Measurements from ENCODE around the gene FGFR1OP2. TPM values are rescaled to one million over a fixed set of nuclear protein-coding genes. Genes with fewer than 3 reads are reported as not detected.
"Not testable (repeated sequence)": the region's sequence is repeated elsewhere in the genome, so short reads cannot be mapped to it uniquely, and the experiment has no call there.

Gene FGFR1OP2
- 40.8 and 102 TPM in 2 replicates for total RNA-seq

- DNase-seq (ENCODE audit: low read depth in 2 of 2): peak; percentile 99
Measured at GRCh38 chr12:26937863-26938700, at the start of gene FGFR1OP2, which contains the start of gene INTS13. FGFR1OP2 (plus strand) TSS chr12:26938470; CDS start chr12:26954159, 15,689 bp downstream. INTS13 (minus strand) TSS chr12:26937981; CDS start chr12:26936803, 1,178 bp downstream.

DNA sequence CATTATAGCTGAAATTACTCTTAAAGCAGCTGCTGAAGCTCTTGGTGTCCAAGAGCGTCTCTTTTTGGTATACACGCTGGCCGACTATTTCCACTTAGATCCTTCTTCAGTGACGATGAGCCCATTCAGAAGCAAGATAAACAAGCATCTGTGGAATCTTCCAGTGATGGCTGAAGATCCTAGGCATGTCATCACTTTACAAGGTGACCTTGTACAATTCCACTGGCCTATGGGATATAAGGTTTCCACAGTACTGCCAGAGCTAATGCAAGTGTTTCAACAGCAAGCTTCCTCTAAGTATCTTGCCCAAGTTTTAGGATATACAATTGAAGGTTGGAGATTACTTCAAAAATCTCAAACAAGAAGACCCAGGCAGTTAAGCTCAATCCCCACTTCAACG, 47.5 kb upstream of the FGFR1OP2 start:
- no peak for DNase-seq (ENCODE audit: low read depth in 2 of 2)

DNA sequence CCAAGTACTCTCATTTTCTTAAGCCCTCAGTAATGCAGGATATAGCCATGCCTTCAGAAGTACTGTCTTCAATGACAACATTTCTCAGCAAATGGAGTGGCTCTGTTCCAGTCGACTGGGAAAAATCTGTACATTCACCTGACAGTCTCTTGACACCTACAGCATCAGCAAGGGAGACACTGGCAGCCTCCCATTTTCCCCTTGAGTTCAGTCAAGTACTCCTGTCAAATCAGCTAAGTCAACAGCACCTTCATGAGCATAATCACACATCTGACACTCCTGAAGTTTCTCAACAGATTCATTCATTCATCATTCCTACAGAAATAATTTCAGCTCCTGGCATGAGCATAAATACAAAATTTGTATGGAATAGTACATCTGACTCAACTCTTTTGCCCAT, 46.6 kb upstream of the FGFR1OP2 start:
- no peak for DNase-seq (ENCODE audit: low read depth in 2 of 2)

DNA sequence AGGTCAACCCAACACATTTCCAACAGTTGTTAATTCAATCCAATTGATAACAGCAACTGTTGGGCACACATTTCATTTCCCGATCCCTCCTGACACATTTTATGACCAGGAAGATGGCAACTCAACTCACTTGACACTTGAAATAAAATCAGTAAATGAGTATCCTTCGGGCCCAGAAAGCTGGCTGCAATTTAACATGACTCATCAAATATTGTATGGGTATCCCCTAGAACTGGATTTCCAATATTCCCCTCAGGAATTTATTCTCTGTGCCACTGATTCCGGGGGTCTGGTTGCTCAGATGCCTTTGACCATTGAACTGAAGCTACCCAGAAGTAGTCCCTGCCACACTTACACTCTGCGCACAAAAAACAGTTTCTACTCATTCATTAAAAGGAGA, 42.6 kb upstream of the FGFR1OP2 start:
- peak in 1 of 2 donors; percentile 29 for DNase-seq (ENCODE audit: low read depth in 2 of 2)

- DNase-seq (ENCODE audit: low read depth in 2 of 2): no peak
Measured at GRCh38 chr12:26896913-26897312, 41.4 kb upstream of the FGFR1OP2 start.

DNA sequence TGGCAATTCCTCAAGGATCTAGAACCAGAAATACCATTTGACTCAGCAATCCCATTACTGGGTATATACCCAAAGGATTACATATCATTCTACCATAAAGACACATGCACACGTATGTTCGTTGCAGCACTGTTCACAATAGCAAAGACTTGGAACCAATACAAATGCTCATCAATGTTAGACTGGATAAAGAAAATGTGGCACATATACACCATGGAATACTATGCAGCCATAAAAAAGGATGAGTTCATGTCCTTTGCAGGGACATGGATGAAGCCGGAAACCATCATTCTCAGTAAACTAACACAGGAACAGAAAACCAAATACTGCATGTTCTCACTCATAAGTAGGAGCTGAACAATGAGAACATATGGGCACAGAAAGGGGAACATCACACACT, 34.9 kb upstream of the FGFR1OP2 start:
- not testable (repeated sequence) for DNase-seq (ENCODE audit: low read depth in 2 of 2)

GRCh38 chr12:26906024-26906423, 32.2 kb upstream of the FGFR1OP2 start:
- DNase-seq (ENCODE audit: low read depth in 2 of 2): no peak

- DNase-seq (ENCODE audit: low read depth in 2 of 2): no peak
Measured at GRCh38 chr12:26906704-26907103, 31.6 kb upstream of the FGFR1OP2 start.

DNA sequence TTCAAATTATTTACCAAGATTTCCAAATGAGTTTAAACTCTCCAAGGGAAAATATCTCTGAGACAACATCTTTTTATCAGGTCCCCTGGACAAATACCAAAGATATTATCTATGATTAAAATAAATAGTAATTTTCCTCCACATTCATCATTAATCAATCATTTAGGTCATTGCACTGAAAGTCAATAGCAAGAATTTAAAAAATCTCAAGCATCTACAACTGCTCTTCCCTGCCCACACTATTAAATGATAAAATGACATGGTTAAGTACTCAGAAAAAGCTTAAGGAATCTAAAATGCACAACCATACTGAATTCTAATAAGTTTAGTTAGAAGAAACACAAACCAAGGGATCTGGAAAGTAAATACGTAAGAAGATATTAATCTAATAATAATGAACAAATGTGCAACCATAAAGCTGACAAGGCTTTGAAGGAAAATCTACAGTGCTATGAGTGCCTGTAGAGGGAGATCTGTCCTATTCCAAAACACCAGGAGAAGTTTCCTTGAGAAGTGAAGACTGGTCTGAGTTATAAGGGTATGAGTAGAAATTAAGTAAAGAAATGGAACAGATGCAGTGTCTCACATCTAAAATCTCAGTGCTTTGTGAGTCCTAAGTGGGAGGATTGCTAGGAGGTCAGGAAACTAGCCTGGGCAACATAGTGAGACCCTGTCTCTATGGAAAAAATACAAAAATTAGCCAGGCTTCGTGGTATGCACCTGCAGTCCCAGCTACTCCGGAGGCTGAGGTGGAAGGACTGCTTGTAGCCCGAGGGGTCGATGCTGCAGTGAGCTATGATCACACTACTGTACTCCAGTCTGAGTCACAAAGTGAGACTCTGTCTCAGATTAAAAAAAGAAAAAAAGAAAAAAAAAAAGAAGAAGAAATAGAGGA, 19.7 kb upstream of the FGFR1OP2 start:
- DNase-seq (ENCODE audit: low read depth in 2 of 2): no peak

GRCh38 chr12:26919216-26919555, 19.1 kb upstream of the FGFR1OP2 start:
- DNase-seq (ENCODE audit: low read depth in 2 of 2): no peak

GRCh38 chr12:26921886-26922285, 16.4 kb upstream of the FGFR1OP2 start:
- no peak for DNase-seq (ENCODE audit: low read depth in 2 of 2)

- no peak for DNase-seq (ENCODE audit: low read depth in 2 of 2)
Measured at GRCh38 chr12:26928661-26929060, 9.6 kb upstream of the FGFR1OP2 start.

DNA sequence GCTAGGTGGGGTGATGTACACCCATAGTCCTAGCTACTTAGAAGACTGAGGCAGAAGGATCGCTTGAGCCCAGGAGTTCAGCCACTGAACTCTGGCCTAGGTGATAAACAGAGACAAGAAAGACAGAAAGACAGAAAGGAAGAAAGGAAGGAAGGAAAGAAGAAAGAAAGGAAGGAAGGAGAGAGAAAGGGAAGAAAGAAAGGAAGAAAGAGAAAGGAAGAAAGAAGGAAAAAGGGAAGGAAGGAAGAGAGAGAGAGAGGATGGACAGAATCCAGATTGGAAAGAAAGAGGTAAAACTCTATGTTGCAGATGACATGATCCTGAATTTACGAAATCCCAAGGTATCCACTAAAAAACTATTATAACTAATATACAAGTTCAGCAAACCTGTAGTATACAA, 8.7 kb upstream of the FGFR1OP2 start:
- no peak for DNase-seq (ENCODE audit: low read depth in 2 of 2)

GRCh38 chr12:26935636-26936378, 2.5 kb upstream of the FGFR1OP2 start:
- DNase-seq (ENCODE audit: low read depth in 2 of 2): peak in 1 of 2 donors; percentile 64

GRCh38 chr12:26936559-26937442, 1.5 kb upstream of the FGFR1OP2 start:
- peak in 1 of 2 donors; percentile 13 for DNase-seq (ENCODE audit: low read depth in 2 of 2)

DNA sequence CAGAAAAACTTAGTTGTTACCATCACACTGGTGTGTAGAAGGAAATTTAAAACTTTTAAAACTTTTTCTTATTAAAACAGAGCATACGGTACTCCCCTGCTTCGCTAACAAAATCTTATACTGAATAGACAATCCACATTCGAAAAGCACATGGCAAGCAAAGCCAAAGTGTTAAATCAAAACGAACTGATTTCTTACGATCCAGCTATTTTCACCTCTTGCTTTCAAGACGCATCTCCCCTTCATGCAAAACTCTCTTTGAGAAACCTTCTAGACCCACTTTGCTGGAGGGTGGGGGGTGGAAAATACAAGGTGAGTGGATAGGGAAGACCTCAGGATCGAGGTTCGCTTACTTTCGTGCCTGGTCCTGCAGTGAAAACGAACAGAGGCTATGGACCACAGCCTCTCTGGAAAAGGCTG, 817 bp upstream of the FGFR1OP2 start:
- DNase-seq (ENCODE audit: low read depth in 2 of 2): no peak

DNA sequence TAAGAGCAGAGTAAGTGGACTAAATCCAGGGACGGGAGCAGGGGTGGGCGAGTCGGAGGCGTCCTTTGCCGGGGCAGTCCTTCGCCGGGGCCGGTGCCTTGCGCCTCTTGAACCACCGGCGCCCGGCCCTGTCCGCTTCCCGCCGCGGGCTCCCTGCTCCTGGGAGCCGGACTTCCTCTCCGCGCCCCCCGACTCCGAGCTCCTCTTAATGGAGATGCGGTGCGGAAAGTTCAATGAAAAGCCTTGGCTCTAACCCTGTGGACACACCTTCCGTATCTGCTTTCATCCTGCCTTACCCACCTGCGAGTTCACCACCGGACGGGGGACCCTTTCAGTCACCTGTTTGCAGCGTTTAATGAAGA, 412 bp downstream of the FGFR1OP2 start:
- DNase-seq (ENCODE audit: low read depth in 2 of 2): no peak

DNA sequence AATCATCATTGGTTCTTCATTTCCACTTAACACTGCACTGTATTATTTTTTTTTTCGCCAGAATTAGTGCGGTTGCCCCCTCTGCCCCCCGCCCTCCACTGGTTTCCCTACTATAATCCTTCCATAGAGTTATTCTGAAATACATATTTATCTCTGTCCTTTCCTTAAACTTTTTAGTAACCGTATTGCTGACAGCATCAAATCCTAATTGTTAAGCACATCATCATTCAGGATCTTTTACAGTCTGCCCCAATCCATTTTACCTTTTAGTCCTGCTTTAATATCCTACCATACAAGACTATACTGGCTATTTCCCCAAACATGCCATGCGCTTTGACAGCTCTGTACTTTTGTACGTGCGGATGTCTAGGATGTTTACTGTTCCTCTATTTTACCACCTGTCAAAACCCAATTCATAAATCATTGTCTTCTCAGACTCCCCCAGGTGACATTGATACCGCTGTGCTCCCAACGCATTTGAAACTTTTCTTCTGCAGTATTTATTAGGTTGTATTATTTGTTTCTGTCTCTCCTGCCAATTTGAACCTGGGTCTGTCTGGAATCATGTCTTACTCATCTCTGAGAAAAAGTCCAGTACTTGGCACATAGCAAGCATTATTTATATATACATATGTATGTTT, 1.0 kb downstream of the FGFR1OP2 start:
- DNase-seq (ENCODE audit: low read depth in 2 of 2): peak; percentile 31 to 35

GRCh38 chr12:26939953-26940352, 1.7 kb downstream of the FGFR1OP2 start:
- no peak for DNase-seq (ENCODE audit: low read depth in 2 of 2)

DNA sequence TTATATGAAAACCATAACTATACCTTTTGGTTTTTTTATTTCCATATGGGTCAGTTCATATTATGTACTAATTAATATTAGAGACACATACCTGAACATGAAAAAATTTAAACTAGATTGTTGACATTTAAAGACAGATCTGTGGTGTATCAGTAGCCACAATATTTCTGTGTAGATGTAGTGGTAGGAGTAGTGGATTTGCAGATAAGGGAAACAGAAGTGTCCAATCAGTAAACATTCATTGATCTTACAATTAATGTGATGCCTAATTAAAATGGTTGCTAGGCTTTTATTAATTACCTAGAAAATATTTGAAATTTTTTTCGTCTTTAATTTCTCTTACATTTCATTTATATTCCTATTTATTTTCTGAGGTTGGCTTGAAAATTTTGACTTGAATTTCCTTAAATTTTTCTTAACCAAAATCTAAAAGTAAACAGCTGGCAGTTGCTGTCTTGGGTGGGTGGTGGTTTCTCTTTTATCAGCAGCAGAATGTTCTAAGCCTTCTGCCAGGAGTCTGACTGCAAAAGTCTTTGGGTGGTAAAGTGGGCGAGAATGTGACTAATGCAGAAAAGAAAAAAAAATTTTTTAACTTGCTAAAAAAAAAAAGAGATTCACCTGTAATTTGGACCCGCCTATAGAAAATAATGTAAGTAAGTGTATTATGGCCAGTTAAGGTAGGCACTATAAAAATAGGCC, 2.4 kb downstream of the FGFR1OP2 start:
- DNase-seq (ENCODE audit: low read depth in 2 of 2): peak; percentile 23 to 45

Measured in lung microvascular endothelial cell (primary cell).